GM18873 (cell line): ENCODE data around the gene FAXDC2.

Source experiments
- ATAC-seq: cut with Tn5 transposase; IDR thresholded peaks from one replicate; pipeline ENCODE4 v1.9.1; 2021; ENCODE audit warnings: mild to moderate bottlenecking, moderate library complexity, moderate number of reproducible peaks; ENCODE audit not compliant: unreplicated experiment, low FRiP score

The FAXDC2 gene

GRCh38 chr5:154802050-154802449 is 48.4 kb downstream of the FAXDC2 start:
- no peak for ATAC-seq

GRCh38 chr5:154801083-154801482 is 49.3 kb downstream of the FAXDC2 start:
- ATAC-seq, result no peak

GRCh38 chr5:154800582-154800981 is 49.8 kb downstream of the FAXDC2 start:
- no peak for ATAC-seq

GRCh38 chr5:154797762-154798161 is 52.6 kb downstream of the FAXDC2 start:
- ATAC-seq, result no peak

- ATAC-seq, result no peak
These were observed 55.2 kb downstream of the FAXDC2 start for GRCh38 chr5:154795235-154795596.

- no peak for ATAC-seq
These were observed 55.7 kb downstream of the FAXDC2 start for GRCh38 chr5:154794525-154795234.

GRCh38 chr5:154793599-154794524 is 56.5 kb downstream of the FAXDC2 start:
- ATAC-seq, result no peak

- peak; percentile 83 for ATAC-seq
These were observed 58.9 kb downstream of the FAXDC2 start for GRCh38 chr5:154791535-154791934.

GRCh38 chr5:154788212-154788611 is 62.2 kb downstream of the FAXDC2 start:
- no peak for ATAC-seq

- ATAC-seq, result no peak
These were observed 64.0 kb downstream of the FAXDC2 start for GRCh38 chr5:154786414-154786813.

- no peak for ATAC-seq
These were observed 65.5 kb downstream of the FAXDC2 start for GRCh38 chr5:154784856-154785255.

- no peak for ATAC-seq
These were observed 66.5 kb downstream of the FAXDC2 start for GRCh38 chr5:154783774-154784460.

- ATAC-seq, result no peak
These were observed 67.4 kb downstream of the FAXDC2 start for GRCh38 chr5:154782812-154783592.

GRCh38 chr5:154782326-154782725 is 68.1 kb downstream of the FAXDC2 start:
- no peak for ATAC-seq

- ATAC-seq, result no peak
These were observed 70.3 kb downstream of the FAXDC2 start for GRCh38 chr5:154780128-154780527.

GRCh38 chr5:154779105-154779504 is 71.3 kb downstream of the FAXDC2 start:
- ATAC-seq, result no peak

GRCh38 chr5:154778534-154778933 is 71.9 kb downstream of the FAXDC2 start:
- ATAC-seq, result no peak

GRCh38 chr5:154776167-154776566 is 74.2 kb downstream of the FAXDC2 start:
- ATAC-seq, result no peak

GRCh38 chr5:154773326-154773725 is 77.1 kb downstream of the FAXDC2 start:
- ATAC-seq, result no peak

- ATAC-seq, result no peak
These were observed 79.0 kb downstream of the FAXDC2 start for GRCh38 chr5:154771383-154771901.
